HEK293T (cell line): ENCODE data around the gene CRYBA2.

Experiments used
- ARNT ChIP-seq: fragments of 450-650 bp; IDR thresholded peaks from 2 replicates; pipeline ENCODE4 v1.6.1; 2017; ENCODE audit warnings: mild to moderate bottlenecking
- BHLHE40 ChIP-seq: fragments of 450-650 bp; IDR thresholded peaks from 2 replicates; pipeline ENCODE4 v1.6.1; 2016; ENCODE audit warnings: mild to moderate bottlenecking, moderate library complexity, borderline replicate concordance

GRCh38 chr2:218963601-218964000 is 29.6 kb downstream of the CRYBA2 start:
- TF ChIP-seq BHLHE40 (no peak), ARNT (no peak)
